ENCODE data around the gene MB21D2.

Gene MB21D2

GRCh38 chr3:192830291-192831110 lies 87.2 kb downstream of the MB21D2 start:
- DNase-seq: peak; percentile 70

DNA sequence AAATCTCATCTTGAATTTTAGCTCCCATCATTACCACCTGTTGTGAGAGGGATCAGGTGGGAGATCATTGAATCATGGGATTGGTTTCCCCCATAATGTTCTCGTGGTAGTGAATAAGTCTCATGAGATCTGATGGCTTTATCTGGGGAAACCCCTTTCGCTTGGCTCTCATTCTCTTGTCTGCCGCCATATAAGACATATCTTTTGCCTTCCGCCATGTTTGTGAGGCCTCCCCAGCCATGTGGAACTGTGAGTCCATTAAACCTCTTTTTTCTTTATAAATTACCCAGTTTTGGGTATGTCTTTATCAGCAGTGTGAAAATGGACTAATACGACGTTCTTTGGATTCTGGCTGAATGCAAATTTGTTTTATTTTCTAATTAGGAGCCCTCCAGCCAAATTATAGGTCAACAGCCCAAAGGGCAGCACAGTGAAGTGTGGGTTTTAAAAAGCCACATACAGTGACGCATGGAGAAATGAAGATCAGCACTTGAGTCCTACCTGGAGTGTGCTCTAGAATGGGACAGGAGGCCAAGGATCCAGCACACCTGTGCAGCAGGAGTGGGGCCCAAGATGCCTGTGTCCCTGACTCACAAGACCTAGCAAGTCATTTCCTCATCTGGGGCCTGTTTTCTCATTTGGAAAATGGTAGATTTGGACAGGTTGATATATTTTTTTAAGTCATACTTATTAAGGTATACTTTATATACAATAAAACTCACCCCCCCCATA lies 89.6 kb downstream of the MB21D2 start:
- DNase-seq: no peak

- no peak for DNase-seq
Observed at GRCh38 chr3:192827208-192827607, 90.4 kb downstream of the MB21D2 start.

DNA sequence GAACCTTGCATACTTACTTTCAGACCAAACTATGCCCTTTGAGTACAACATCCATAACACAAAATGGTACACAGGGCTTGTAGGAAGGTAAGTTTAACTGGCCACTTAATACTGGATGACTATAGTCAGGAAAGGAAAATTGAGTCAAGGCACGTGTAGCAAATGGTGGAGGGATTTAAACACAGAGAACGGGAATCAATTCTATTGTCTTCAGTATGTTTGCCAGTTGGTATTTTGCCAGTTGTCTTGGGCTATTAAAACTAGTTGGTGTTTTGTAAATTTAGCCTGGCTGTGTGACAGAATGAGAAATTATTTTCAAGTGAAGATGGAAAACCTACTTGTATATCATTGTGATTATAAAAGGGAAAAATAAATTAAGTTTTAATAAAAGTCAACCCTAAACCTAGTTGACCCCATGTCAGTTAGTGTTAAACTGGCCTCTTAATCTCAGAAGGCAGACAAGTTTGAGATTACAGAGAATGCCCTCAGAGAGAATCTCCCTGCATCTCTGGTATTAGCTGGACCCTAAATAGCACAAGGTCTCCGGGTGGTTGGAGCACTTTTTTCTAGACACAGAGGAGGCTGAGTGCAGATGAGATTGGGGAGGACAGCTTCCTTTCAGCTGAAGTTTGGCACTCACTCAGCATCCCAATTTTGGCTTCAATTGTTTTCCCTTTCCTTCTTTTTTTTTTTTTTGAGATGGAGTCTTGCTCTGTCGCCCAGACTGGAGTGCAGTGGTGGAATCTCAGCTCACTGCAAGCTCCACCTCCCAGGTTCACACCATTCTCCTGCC lies 91.2 kb downstream of the MB21D2 start:
- peak; percentile 78 for DNase-seq

GRCh38 chr3:192825657-192826200 lies 91.9 kb downstream of the MB21D2 start:
- DNase-seq: peak; percentile 97

GRCh38 chr3:192825216-192825615 lies 92.4 kb downstream of the MB21D2 start:
- DNase-seq: no peak

- no peak for DNase-seq
Observed at GRCh38 chr3:192824313-192824712, 93.3 kb downstream of the MB21D2 start.

DNA sequence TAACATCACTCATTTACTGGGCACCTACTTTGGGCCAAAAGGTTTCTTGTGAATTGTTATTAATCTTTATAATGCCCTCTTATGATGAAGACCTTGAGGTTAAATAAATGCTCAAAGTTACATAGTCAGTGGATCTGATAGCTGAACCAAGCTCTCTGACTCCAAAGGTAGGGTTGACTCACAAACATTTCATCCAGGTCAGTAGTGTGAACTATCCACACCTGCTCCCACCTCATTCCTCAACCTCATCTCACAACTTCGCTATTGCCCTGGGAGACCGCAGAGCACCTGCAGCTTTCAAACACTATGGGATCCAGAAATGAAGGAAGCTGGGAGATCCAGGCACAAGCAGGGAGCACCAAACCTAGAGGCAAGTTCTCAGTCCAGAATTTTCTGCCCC lies 96.5 kb downstream of the MB21D2 start:
- no peak for DNase-seq

GRCh38 chr3:192820161-192820560 lies 97.5 kb downstream of the MB21D2 start:
- no peak for DNase-seq

GRCh38 chr3:192819001-192819569 lies 98.6 kb downstream of the MB21D2 start:
- no peak for DNase-seq

DNA sequence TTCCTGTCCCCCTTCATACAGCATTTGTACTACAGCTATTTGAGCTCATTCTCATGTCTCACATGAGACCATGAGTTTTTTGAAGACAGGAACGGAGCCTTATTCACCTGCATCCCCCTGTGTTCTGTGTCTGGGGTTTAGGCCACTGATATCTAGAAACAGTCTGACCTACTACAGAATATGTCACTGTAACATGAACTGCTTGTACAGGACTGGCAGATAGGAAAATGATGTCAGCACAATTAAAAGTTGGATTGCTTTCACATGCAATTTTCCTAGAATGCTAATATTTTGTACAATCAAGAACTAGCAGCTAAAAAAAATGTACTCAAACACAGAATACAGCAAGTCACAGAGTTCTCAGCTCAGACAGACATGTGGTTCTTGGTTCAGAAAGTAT lies 99.5 kb downstream of the MB21D2 start:
- no peak for DNase-seq

DNA sequence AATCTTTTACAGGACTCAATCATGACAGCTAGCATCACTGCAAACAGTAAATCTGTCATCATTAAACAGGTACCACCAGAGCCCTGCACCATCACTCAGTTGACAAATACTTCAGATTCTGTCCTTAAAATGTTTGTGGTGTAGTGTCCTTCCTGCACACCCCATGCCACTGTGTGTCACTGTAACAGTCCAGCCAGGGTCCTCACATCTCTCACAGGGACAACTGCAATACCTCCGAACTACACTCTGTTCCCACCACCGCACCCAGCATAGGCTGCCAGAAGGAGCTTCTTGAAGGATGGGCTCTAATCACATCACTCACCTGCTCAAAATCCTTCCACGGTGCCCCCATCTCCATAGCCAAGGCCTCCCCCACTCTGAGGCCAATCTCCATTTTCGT lies 100.2 kb downstream of the MB21D2 start:
- DNase-seq: no peak

- DNase-seq: no peak
Observed at GRCh38 chr3:192817053-192817452, 100.6 kb downstream of the MB21D2 start.

DNA sequence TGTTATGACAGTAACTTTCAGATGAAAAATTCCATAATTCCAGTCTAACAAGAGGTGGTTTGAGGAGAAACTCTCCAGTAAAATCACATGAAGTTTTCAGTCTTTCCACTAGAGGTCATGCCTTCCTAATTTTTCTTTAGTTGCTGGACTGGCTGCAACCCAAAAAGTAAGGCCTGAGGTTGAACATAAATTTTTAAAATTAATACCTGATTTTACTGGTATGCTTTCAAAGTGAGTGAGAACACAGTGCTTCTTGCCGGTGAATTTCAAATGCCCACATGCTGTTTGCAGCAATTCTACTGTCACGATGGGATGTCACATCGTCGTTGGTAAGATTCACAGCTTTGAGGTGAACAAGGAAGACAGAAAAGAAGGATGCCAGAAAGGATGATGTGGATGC lies 101.3 kb downstream of the MB21D2 start:
- DNase-seq: peak; percentile 74

DNA sequence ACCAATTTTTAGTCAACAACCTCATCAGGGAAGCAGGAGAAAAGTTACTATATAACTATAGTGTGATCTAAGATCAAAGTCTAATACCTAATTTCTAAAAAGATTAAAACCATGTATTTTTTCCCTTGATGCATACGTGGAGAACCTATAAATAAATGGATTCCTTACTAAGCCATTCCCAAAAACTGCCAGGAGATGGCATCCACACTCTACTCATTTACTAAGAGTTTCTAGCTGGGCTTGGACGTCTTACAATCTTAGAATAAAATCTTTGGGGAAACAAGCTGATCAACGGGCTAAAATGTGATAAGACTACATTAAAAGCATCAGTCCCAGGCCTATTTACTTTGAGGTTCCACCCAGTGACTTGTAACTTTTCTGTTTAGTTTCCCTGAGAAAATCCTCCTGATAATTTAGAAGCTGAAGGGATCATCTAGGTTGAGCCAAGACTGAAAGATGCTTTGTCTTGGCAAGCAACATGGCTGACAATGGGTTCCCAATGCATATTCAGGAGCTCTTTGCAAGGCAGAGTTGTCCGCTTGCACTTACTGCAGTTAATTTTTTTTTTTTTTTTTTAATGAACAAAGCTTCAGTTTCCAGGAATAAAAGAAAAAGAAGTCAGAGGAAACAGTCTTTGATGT lies 104.8 kb downstream of the MB21D2 start:
- DNase-seq: no peak

GRCh38 chr3:192805711-192806110 lies 111.9 kb downstream of the MB21D2 start:
- no peak for DNase-seq

- no peak for DNase-seq
Observed at GRCh38 chr3:192804502-192804901, 113.2 kb downstream of the MB21D2 start.

DNA sequence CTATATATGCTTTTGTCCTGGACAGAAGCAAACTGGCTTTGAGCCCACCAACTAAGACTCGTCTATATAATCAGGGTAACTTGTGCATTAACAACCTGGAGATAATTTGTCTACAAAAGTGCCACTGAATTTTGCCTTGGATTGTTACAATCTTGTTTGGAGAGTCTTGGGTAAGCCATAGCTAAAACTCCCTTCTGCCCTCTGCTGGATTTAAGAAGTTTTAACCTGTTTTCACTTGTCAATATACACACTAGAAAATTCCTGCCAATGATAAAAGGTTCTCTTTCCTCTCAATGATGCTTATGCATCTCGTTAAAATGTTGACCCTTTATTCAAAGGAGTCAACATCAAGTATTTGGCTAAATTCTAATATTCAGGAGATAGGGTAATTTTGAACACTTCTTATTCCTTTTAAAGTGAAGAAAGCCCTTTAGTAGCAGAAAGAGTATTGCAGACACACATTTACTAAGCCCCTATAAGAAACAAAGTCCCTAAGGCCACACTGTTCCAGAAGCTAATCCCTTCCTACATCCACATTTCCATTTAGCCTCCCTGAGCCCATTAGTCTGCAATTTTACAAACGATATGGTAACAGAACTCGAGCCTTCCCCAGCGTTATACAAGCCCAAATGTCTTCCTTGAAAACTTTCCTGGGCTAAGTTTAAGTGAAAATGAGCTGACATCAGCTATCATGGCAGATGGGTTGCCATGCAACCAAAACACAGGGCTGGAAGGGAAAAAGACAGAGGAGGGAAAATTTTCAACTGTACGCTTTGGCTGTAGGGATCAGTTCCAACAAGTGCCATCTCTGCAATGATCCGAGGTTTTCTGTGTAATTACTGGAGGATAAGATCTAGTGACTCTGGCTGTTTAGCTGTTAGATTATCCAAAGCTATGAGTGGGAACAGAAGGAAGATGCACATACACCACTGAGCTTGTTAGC lies 114.4 kb downstream of the MB21D2 start:
- peak; percentile 44 for DNase-seq

DNA sequence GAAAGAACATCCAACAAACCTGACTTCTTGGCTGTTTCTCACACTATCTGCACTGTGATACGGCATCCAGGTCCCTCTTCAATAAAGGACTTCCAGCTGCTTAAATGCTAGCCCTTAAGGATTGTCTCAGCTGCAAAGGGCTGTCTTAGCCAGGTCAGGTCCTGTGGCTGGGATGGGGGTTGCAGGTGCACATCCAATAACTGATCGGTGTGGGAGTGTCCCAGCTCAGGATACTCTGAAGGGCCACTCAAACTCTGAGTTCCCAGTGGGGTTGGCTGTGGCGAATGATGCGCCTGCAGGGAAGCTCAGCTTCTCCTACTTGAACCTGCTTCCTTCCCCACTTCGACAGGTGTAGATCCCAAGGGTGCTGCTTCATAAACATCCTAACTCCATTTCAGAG lies 115.7 kb downstream of the MB21D2 start:
- DNase-seq: no peak

GRCh38 chr3:192799721-192800120 lies 117.9 kb downstream of the MB21D2 start:
- DNase-seq: no peak

DNA sequence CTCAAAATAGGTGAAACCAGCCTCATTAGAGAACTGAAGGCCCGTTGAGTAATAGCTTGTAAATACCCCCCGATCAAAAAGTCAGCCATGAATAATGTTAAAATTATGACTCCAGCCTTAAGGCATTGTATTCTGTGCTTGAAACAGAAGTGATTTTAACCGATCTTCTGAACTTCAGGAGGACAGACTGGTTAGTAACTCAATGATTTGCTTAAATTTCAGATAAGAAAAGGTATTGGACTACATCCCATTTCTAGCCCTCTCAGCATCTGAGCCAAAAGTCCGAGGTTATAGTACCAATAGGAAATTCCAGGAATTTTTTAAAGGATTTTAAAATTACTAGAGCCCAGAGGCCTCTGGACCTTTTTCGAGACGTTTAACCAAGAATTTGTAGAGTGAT lies 122.6 kb downstream of the MB21D2 start:
- no peak for DNase-seq
